ENCODE measurements around the gene KRTAP12-3. TPM values are rescaled to one million over a fixed set of nuclear protein-coding genes. Genes with fewer than 3 reads are reported as not detected.
"Not testable (repeated sequence)": the region's sequence is repeated elsewhere in the genome, so short reads cannot be mapped to it uniquely, and the experiment has no call there.

Gene KRTAP12-3
- total RNA-seq, 6 experiments from 2014 or later = not detected

DNA sequence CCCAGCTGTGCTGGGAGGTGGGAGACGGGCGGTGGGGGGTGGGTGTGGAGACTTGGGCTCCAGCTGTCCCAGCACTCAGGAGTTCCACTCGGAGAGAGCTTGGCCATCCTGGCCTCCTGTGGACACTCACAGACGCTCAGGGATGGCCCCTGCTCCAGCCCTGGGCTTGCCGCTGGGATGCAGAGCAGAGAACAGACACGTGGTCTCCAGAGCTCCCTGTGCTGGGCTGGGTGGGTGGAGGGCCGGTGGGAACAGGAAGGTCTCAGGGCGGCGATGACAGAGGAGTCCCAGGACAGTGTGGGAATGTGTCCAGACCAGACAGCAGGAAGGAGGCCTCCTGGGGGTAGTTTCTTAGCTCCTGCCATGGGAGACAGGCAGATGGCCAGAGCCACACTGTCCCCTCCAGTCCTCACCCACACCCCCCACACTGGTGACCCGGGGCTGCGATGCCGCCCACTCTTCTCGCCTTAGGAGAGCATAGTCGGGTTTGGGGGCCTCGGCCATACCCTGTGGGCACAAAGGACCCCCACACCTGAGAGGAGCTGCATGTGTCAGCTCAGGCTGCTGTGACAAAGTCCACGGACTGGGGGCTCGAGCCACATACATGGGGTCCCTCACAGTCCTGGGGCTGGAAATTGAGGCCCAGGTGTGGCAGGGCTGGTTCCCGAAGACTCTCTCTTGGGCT lies 28.9 kb upstream of the KRTAP12-3 start:
- no peak for DNase-seq
- H3K9me3 Mint-ChIP-seq = peaks cover 58% of the 10 kb centered on the region
- H3K4me3 Mint-ChIP-seq = no peak overlapping the region
- no peaks in the 10 kb centered on the region for H3K4me1 Mint-ChIP-seq (ENCODE audit: low read depth)
- H3K36me3 Mint-ChIP-seq (ENCODE audit: low read depth) = peaks cover 14% of the 10 kb centered on the region; the same call in 1 of the 2 replicates
- peaks cover 3% of the 10 kb centered on the region for H3K27me3 Mint-ChIP-seq (ENCODE audit: insufficient read depth)
- no peak overlapping the region for H3K27ac Mint-ChIP-seq
- TF ChIP-seq, protein P1, sequence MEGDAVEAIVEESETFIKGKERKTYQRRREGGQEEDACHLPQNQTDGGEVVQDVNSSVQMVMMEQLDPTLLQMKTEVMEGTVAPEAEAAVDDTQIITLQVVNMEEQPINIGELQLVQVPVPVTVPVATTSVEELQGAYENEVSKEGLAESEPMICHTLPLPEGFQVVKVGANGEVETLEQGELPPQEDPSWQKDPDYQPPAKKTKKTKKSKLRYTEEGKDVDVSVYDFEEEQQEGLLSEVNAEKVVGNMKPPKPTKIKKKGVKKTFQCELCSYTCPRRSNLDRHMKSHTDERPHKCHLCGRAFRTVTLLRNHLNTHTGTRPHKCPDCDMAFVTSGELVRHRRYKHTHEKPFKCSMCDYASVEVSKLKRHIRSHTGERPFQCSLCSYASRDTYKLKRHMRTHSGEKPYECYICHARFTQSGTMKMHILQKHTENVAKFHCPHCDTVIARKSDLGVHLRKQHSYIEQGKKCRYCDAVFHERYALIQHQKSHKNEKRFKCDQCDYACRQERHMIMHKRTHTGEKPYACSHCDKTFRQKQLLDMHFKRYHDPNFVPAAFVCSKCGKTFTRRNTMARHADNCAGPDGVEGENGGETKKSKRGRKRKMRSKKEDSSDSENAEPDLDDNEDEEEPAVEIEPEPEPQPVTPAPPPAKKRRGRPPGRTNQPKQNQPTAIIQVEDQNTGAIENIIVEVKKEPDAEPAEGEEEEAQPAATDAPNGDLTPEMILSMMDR (IDR thresholded peaks at IDR 0.05) = no peak

DNA sequence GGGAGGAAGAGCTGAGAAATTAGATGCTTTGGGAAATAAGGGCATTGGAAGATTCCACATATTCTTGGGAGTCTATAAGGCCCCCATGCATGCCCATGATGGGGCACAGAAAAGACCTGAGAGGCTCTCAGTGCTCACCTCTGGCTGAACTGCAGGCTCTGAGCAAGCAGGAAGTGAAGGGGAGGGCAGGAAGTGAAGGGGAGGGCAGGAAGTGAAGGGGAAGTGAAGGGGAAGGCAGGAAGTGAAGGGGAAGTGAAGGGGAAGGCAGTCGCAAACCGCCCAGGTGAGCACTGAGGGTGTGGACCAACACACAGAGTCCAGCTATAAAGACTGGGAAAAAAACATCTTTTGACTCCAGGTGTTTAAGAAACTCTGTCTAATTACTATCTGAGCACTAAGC lies 27.3 kb upstream of the KRTAP12-3 start:
- Mint-ChIP-seq H3K27ac (no peak overlapping the region), H3K4me1 (ENCODE audit: low read depth) (no peaks in the 10 kb centered on the region), H3K4me3 (no peak overlapping the region), H3K36me3 (ENCODE audit: low read depth) (peaks cover 10% of the 10 kb centered on the region; the same call in 1 of the 2 replicates), H3K27me3 (ENCODE audit: insufficient read depth) (peaks cover 3% of the 10 kb centered on the region), H3K9me3 (peaks cover 46% of the 10 kb centered on the region)
- TF ChIP-seq, protein P1 (IDR thresholded peaks at IDR 0.05) = no peak
- no peak for DNase-seq

DNA sequence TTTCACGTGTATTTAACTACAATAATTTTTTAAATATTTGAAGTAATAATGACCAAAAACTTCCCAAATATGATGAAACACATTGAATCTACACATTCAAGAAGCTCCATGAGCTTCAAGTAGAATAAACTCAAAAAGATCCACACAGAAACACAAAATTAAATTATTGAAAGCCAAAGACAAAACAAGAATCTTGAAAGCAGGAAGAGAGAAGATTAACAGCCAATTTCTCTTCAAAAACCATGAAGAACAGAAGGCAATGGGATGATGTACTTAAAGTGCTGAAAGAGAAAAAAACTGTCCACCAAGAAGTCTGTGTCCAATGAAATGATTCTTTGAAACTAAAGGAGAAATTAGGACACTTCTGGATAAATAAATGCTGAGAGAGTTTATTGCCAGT lies 25.7 kb upstream of the KRTAP12-3 start:
- Mint-ChIP-seq H3K36me3 (ENCODE audit: low read depth) (peaks cover 10% of the 10 kb centered on the region; the same call in 1 of the 2 replicates), H3K4me3 (no peak overlapping the region), H3K9me3 (peaks cover 37% of the 10 kb centered on the region), H3K4me1 (ENCODE audit: low read depth) (no peaks in the 10 kb centered on the region), H3K27me3 (ENCODE audit: insufficient read depth) (peaks cover 2% of the 10 kb centered on the region), H3K27ac (no peak overlapping the region)
- no peak for DNase-seq
- TF ChIP-seq, protein P1 (IDR thresholded peaks at IDR 0.05) = no peak

DNA sequence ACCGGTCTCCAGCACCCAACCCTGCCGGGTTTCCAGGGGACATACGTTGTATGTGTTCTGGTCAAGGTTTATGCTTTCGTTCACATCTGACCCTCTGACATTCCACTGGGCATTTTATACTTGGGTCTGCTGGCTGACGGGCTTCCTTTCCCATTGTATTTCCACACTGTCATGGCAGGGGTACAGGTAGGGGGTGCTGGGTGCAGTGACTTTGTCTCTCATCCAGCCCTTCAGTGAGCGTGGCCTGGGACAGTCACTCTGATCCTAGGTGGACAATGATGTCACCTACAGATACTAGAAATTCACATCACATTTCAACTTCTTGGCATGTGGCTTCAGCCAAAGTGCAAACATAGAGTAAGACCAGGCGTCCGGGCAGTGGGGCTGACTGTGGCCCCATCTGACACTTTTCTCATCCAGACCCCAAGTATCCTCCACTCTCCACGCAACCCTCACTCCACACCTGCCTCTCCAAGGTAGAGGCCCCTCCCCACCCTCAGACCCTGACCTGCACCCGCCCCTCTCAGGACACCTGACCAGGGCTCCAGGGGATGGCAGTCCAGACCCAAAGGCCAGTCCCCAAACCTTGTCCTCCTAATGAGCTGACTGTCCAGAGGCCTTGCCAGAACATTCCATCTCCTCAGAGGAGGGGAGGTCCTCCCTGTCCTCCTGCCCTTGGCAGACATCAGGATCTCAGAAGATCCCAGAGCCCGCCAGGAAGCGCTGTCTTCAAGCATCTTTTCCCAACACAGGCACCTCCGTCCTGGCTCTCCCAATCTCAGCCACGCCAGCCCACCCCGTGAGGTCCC lies 21.3 kb upstream of the KRTAP12-3 start:
- Mint-ChIP-seq H3K9me3 (peaks cover 34% of the 10 kb centered on the region), H3K4me1 (ENCODE audit: low read depth) (no peaks in the 10 kb centered on the region), H3K27ac (no peak overlapping the region), H3K27me3 (ENCODE audit: insufficient read depth) (peaks cover 6% of the 10 kb centered on the region), H3K36me3 (ENCODE audit: low read depth) (peaks cover 10% of the 10 kb centered on the region), H3K4me3 (no peak overlapping the region)
- TF ChIP-seq, protein P1 (IDR thresholded peaks at IDR 0.05) = no peak
- DNase-seq = no peak

DNA sequence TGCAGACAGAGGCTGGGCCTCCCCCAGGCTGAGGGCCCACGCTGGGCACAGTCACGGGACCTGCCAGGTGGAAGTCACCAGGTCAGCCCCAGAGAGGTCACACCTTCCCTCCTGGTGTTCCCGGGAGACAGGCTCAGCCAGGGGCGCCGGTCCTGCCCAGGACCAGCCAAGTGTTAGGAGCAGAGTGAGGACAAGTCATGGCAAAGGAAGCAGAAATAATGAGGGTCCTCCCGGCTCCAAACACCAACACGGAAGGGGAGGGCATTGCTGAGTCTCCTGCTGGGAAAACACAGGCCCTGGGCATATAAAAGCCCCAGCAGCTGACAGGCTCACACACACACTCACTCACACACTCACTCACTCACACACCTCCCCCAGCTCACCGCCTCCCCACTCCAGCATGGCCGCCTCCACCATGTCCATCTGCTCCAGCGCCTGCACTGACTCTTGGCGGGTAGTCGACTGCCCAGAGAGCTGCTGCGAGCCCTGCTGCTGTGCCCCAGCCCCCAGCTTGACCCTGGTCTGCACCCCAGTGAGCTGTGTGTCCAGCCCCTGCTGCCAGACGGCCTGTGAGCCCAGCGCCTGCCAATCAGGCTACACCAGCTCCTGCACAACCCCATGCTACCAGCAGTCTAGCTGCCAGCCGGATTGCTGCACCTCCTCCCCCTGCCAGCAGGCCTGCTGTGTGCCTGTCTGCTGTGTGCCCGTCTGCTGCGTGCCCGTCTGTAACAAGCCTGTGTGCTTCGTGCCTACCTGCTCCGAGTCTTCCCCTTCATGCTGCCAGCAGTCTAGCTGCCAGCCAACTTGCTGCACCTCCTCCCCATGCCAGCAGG lies 20.5 kb upstream of the KRTAP12-3 start, which contains the start of gene KRTAP10-10:
TSS of gene KRTAP10-10 (plus strand) at position 339 of the 833 bp plus-strand sequence. CDS start at position 401, 62 bp downstream.
- H3K27ac Mint-ChIP-seq = no peak within 1 kb of the TSS
- peaks cover 29% of the 10 kb centered on the region for H3K9me3 Mint-ChIP-seq
- no peak within 1 kb of the TSS for H3K4me3 Mint-ChIP-seq
- H3K36me3 Mint-ChIP-seq (ENCODE audit: low read depth) = peaks cover 5% of the 10 kb centered on the region; the same call in 1 of the 2 replicates
- DNase-seq = no peak
- no peaks in the 10 kb centered on the region for H3K4me1 Mint-ChIP-seq (ENCODE audit: low read depth)
- TF ChIP-seq, protein P1 (IDR thresholded peaks at IDR 0.05) = no peak
- peaks cover 8% of the 10 kb centered on the region for H3K27me3 Mint-ChIP-seq (ENCODE audit: insufficient read depth)

DNA sequence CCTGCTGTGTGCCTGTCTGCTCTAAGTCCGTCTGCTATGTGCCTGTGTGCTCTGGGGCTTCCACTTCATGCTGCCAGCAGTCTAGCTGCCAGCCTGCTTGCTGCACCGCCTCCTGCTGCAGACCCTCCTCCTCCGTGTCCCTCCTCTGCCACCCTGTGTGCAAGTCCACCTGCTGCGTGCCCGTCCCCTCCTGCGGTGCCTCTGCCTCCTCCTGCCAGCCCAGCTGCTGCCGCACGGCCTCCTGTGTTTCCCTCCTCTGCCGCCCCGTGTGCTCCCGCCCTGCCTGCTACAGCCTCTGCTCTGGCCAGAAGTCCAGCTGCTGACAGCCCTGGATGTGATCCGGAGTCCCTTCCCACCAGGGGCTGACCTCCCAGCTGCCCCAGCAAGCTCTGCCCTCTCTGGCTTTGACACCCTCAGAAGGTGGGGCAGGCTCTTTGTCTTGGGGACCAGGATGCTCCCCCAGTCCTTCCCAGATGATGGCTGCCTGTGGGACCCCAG lies 19.8 kb upstream of the KRTAP12-3 start:
- H3K36me3 Mint-ChIP-seq (ENCODE audit: low read depth); H3K4me1 Mint-ChIP-seq (ENCODE audit: low read depth); H3K4me3 Mint-ChIP-seq; DNase-seq; H3K27me3 Mint-ChIP-seq (ENCODE audit: insufficient read depth); H3K27ac Mint-ChIP-seq: not testable (repeated sequence)
- peaks cover 25% of the 10 kb centered on the region; the same call in 1 of the 2 replicates for H3K9me3 Mint-ChIP-seq

DNA sequence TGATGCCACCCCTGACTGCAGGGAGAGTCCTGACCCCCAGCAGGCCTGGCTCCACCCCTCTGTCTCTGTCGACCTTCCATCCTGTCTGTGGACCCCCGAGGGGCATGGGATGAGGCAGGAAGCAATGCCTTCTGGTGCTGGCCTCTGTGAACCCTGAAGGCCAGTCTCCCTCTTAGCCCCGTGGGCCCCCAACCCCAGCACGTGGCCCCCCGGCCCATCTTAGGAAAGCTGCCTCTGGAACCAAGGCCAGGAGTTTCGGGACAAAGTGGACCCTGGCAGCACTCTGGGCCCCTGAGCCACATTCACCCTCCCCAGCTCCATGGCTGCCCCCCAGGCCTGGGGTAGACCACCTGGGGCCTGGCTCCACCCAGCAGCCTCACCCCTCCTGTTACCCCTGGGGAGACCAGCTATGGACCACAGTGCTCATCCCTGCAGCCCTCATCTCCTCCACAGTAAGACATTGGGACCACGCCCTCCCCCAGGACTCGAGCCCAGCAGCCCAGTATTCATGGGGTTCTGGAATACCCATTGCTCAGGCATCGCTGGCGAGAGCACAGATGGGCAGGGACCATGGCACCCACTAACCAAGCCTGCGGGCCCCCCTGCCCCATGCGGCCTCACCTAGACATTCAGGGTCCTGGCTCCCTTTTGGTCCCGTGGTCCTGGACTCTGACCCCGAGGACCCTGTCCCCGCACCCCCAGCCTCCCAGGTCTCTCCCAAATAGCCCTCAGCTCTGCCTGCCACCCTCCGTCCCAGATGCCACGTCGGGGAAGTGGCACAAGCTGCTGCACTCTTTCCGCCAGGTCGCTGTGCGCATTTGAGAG lies 19.0 kb upstream of the KRTAP12-3 start:
- H3K9me3 Mint-ChIP-seq = peaks cover 34% of the 10 kb centered on the region
- not testable (repeated sequence) for H3K36me3 Mint-ChIP-seq (ENCODE audit: low read depth); DNase-seq; H3K27ac Mint-ChIP-seq; H3K27me3 Mint-ChIP-seq (ENCODE audit: insufficient read depth); H3K4me3 Mint-ChIP-seq; H3K4me1 Mint-ChIP-seq (ENCODE audit: low read depth)
